GM21515 (cell line): ENCODE data around the gene PMPCB.
A peak's percentile ranks its signal among the peaks of the same experiment; 100 is the strongest.

ENCODE experiments used
- ATAC-seq: cut with Tn5 transposase; IDR thresholded peaks from one replicate; pipeline ENCODE4 v1.9.1; 2021; ENCODE audit not compliant: unreplicated experiment

Gene PMPCB

GRCh38 chr7:103317009-103317408 is 19.8 kb downstream of the PMPCB start:
- no peak for ATAC-seq

- ATAC-seq = no peak
Observed at GRCh38 chr7:103325744-103326143, 28.5 kb downstream of the PMPCB start.

- no peak for ATAC-seq
Observed at GRCh38 chr7:103336761-103337160, 39.5 kb downstream of the PMPCB start.

DNA sequence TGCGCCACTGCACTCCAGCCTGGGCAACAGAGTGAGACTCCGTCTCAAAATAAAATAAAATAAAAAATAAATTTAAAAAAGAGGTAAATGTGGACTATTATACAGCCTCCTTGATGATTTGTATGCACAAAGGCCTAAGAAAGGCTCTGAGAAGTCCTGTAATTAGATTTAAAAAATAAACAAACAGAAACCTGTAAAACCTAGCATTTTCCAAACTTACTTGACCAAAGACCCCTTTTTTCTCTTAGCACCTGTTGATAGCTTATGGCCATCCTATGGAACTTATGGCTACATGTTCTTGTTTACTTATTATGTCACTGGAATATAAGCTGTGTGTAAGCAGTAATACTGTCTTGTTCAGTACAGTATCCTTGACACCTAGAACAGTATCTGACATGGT is 41.6 kb downstream of the PMPCB start:
- no peak for ATAC-seq

DNA sequence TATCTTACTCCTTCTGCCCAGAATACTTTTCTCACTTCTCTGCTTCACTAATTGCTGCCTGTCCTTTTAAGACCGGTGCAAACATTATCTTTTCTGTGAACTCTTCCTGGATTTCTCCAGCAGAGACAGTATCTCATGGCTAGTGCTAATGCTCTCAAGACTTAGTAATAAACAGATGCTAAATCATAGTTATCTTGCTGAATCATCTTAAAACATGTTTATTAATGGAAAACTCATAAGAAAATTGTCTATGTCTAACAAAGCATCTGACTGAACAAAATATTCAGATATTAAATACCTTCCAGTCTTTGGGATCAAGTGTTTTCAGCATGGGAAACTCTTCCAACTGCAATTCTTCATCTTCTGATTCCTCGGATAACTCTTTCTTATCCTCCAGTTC is 44.2 kb downstream of the PMPCB start:
- no peak for ATAC-seq

GRCh38 chr7:103343332-103343731 is 46.1 kb downstream of the PMPCB start:
- ATAC-seq = no peak

DNA sequence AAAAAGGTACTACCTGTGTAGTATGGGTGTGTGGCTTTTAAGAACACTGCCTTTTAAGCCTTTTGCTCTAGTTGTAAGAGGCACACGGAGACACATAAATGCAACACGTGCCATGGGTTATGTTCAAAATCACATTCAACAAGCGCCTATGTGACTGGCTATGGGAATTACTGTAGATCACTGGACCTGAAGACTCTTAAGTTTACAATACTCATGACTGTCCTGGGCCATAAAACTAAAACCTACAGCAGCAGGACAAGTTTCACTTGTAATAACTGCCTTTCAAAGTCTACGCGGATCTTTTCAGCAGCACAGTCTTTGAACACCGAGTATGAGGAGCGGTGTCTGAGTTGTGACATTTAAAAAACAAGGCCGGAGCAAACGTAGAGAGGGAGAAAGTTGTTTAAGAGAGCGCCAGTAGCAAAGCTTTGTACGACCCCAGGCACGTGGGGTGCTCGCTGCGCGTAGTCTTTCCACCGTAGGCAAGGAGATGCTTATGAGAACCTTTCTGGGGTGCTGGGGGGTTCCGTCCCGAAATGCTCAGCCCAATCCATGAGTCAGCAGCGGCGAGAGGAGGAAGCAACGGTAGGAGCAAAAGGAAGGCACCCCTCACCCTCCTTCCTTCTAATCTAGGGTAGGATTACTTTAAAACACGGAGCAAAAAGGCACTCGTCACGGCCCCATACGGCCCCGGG is 46.7 kb downstream of the PMPCB start:
- ATAC-seq = peak; percentile 16

GRCh38 chr7:103344453-103345149 is 47.4 kb downstream of the PMPCB start, which contains the start of gene DNAJC2:
TSS of gene DNAJC2 (minus strand) at chr7:103344767. CDS start at chr7:103344622, 145 bp downstream.
- ATAC-seq = peak; percentile 81

- ATAC-seq = no peak
Observed at GRCh38 chr7:103346396-103346795, 49.2 kb downstream of the PMPCB start.

DNA sequence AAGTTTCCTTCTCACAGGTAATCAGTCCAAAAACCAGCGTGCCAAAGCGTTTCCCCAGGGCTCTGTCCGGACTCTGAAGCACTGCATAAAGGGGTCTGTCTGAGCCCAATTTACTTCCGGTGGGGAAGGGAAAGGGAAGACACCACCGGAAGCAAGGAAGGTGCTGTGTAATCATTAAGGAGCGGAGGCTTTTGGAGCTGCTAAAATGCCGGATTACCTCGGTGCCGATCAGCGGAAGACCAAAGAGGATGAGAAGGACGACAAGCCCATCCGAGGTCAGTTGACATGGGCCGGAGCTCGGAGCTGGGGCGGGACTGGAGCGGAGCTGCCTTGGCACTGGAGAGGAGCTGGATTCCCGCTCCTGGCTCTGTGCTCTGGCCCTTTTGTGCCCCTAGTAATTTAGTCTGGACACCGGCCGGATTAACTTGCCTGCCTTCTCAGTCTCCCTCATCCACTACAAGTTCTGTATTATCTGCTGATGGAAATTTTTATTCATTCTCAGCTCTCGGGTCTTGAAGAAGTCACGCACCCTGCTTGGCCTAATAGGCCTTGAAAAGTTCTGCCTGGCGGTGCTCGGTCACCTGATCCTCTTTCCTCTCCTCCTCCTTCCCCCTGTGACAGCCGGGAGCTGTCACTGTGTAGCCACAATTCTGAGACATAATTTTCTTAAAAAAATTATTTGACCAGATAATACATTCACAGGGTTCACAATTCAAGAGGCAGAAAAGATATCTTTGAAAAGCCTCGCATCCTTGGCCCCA is 50.5 kb downstream of the PMPCB start, which contains the start of gene PSMC2:
TSS of gene PSMC2 (plus strand) at position 137 of the 761 bp plus-strand sequence. CDS start at position 206, 69 bp downstream.
- ATAC-seq = peak; percentile 64

DNA sequence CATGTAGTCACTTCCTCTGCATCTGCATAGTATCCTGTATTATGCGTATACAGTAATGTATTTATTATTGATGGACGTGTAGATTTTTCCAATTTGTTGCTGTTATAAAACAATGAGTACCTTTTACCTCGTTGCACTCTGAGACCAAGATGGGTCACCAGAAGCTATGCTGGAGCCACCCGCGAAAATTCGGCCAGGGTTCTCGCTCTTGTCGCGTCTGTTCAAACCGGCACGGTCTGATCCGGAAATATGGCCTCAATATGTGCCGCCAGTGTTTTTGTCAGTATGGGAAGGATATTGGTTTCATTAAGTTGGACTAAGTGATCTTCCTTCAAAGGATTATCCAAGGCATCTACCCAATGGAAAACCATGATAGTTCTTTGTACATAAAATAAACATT is 51.2 kb downstream of the PMPCB start:
- no peak for ATAC-seq

DNA sequence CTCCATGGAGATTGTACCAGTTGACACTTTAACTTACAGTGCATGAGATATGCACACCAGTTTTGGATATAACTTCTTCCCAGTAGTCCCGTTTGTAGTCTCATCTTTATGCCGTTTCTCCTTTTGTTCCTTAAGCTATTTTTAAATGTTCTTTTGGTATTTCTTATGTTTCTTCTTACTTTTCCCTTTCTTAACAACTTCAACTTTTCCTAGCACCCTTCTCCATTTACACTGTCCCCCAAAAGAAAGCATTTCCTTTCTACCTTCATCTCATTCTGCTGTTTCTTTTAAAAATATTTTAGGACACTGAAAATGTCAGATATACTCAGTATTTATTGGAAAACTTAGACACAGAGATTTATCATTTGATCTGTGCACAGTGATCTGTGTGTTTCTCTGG is 51.7 kb downstream of the PMPCB start:
- ATAC-seq = no peak

DNA sequence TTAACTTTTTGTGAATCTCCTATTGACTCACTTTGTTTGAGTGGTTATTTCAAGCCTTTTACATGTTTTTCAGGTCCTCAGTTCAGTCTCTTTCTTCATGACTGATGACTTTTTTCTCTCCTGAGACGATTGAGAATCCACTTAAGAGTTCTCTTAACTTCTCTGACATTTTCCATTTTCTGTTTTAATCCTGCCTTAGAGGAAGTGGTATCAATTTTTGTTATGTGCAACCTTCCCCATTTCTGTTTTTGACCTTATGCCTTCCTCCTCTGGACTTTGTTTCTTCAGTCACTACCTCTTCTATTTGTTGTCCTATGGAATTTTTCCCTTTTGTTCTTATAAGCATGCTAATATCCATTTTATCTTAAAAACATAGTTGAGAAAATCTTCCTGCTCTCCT is 52.6 kb downstream of the PMPCB start:
- no peak for ATAC-seq
